ENCODE measurements around the gene NPLOC4. TPM values are rescaled to one million over a fixed set of nuclear protein-coding genes. Genes with fewer than 3 reads are reported as not detected.

Gene NPLOC4
- total RNA-seq, 1 donor from 2014 or later, result 93.3 TPM

- no peak overlapping the region for H3K27ac Mint-ChIP-seq
- H3K27me3 Mint-ChIP-seq (ENCODE audit: low read depth), result no peaks in the 10 kb centered on the region
- no peak overlapping the region for H3K4me3 Mint-ChIP-seq
- no peak for DNase-seq (ENCODE audit: low spot score in 2 of 2, unreplicated experiment in 2 of 2)
- H3K36me3 Mint-ChIP-seq, result no peaks in the 10 kb centered on the region
- TF ChIP-seq, protein P1, sequence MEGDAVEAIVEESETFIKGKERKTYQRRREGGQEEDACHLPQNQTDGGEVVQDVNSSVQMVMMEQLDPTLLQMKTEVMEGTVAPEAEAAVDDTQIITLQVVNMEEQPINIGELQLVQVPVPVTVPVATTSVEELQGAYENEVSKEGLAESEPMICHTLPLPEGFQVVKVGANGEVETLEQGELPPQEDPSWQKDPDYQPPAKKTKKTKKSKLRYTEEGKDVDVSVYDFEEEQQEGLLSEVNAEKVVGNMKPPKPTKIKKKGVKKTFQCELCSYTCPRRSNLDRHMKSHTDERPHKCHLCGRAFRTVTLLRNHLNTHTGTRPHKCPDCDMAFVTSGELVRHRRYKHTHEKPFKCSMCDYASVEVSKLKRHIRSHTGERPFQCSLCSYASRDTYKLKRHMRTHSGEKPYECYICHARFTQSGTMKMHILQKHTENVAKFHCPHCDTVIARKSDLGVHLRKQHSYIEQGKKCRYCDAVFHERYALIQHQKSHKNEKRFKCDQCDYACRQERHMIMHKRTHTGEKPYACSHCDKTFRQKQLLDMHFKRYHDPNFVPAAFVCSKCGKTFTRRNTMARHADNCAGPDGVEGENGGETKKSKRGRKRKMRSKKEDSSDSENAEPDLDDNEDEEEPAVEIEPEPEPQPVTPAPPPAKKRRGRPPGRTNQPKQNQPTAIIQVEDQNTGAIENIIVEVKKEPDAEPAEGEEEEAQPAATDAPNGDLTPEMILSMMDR (IDR thresholded peaks at IDR 0.05; ENCODE audit: unreplicated experiment), result no peak
- H3K9me3 Mint-ChIP-seq, result no peaks in the 10 kb centered on the region
- peaks cover 5% of the 10 kb centered on the region for H3K4me1 Mint-ChIP-seq
Observed at GRCh38 chr17:81647640-81648012, 10.7 kb upstream of the NPLOC4 start.

DNA sequence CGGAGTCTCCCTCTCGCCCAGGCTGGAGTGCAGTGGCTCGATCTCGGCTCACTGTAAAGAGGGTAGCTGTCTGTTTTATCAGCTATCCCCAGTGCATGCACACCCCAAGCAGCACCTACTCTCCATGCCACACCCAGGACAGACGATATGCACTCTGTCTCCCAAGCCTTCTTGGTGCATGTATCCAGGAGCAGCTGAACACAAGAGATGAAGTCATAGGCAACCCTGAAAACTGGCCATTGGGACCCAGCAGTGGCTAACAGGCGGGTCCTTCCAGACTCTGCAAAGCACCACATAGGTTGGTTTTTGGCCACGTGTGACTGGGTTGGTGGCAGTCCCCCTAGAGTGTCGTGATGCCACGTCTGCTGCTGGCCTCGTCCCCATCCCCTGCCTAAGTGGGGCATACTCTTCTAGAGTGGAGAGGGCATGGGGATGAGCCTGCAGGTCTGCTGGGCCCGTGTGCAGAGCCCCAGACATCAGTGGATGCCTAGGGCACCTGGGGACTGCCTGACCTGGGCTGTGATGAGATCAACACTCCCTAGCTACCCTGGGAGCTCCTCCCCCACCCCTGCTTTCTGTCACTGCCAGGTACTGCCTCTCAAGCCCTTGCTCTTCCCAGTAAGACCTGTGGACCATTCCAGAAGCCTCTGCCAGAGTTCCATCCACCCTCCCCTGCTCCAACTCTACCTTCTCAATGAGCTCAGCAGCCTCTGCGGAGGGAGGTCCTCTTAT, 10.1 kb upstream of the NPLOC4 start:
- no peak for DNase-seq (ENCODE audit: low spot score in 2 of 2, unreplicated experiment in 2 of 2)
- TF ChIP-seq, protein P1 (IDR thresholded peaks at IDR 0.05; ENCODE audit: unreplicated experiment), result no peak
- Mint-ChIP-seq H3K27ac (no peak overlapping the region), H3K27me3 (ENCODE audit: low read depth) (no peaks in the 10 kb centered on the region), H3K4me1 (peaks cover 5% of the 10 kb centered on the region), H3K9me3 (no peaks in the 10 kb centered on the region), H3K4me3 (no peak overlapping the region), H3K36me3 (no peaks in the 10 kb centered on the region)

DNA sequence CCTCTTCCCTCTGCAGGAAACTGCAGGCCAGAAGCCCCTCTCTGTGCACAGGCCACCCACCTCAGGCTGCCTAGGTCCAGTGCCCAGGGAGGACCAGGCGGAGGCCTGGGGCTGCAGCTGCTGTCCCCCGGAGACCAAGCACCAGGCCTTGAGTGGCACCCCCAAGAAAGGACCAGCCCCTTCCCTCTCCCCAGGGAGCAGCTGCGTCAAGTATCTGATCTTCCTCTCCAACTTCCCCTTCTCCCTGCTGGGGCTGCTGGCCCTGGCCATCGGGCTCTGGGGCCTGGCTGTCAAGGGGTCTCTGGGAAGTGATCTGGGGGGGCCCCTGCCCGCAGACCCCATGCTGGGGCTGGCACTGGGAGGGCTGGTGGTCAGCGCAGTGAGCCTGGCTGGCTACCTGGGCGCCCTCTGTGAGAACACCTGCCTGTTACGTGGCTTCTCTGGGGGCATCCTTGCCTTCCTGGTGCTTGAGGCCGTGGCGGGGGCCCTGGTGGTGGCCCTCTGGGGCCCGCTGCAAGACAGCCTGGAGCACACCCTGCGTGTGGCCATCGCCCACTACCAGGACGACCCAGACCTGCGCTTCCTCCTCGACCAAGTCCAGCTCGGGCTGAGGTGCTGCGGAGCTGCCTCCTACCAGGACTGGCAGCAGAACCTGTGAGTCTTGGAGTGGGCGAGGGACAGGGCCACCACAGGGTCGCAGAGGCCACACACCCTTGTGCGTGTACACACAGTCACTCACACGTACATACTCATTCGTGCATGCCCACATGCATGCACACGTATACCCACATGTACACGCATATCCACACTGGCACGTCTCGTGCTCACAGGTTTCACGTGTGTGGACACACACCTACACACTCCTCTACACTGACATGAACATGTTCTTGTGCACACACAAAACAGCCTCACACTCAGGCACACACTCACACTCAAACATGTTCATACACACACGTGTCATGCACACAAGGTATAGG, 8.4 kb upstream of the NPLOC4 start:
- no peak for DNase-seq (ENCODE audit: low spot score in 2 of 2, unreplicated experiment in 2 of 2)
- TF ChIP-seq, protein P1 (IDR thresholded peaks at IDR 0.05; ENCODE audit: unreplicated experiment), result no peak

GRCh38 chr17:81644496-81644895, 7.6 kb upstream of the NPLOC4 start:
- peaks cover 2% of the 10 kb centered on the region for H3K36me3 Mint-ChIP-seq
- no peak for DNase-seq (ENCODE audit: low spot score in 2 of 2, unreplicated experiment in 2 of 2)
- no peak overlapping the region for H3K4me3 Mint-ChIP-seq
- H3K27me3 Mint-ChIP-seq (ENCODE audit: low read depth), result no peaks in the 10 kb centered on the region
- TF ChIP-seq, protein P1 (IDR thresholded peaks at IDR 0.05; ENCODE audit: unreplicated experiment), result no peak
- no peaks in the 10 kb centered on the region for H3K9me3 Mint-ChIP-seq
- no peak overlapping the region for H3K27ac Mint-ChIP-seq
- no peaks in the 10 kb centered on the region for H3K4me1 Mint-ChIP-seq

More for the DNA sequence above, 8.4 kb upstream of the NPLOC4 start:
- H3K36me3 Mint-ChIP-seq, result peaks cover 2% of the 10 kb centered on the region
- no peaks in the 10 kb centered on the region for H3K4me1 Mint-ChIP-seq
- H3K27ac Mint-ChIP-seq, result no peak overlapping the region
- H3K27me3 Mint-ChIP-seq (ENCODE audit: low read depth), result no peaks in the 10 kb centered on the region
- no peaks in the 10 kb centered on the region for H3K9me3 Mint-ChIP-seq
- no peak overlapping the region for H3K4me3 Mint-ChIP-seq

GRCh38 chr17:81641825-81642489, 5.0 kb upstream of the NPLOC4 start:
- Mint-ChIP-seq H3K27ac (no peak overlapping the region), H3K36me3 (peaks cover 2% of the 10 kb centered on the region), H3K4me3 (no peak overlapping the region), H3K4me1 (peaks cover 7% of the 10 kb centered on the region), H3K27me3 (ENCODE audit: low read depth) (no peaks in the 10 kb centered on the region), H3K9me3 (no peaks in the 10 kb centered on the region)
- TF ChIP-seq, protein P1 (IDR thresholded peaks at IDR 0.05; ENCODE audit: unreplicated experiment), result no peak
- DNase-seq (ENCODE audit: low spot score in 2 of 2, unreplicated experiment in 2 of 2), result no peak

Data from mesothelial cell of epicardium (in vitro differentiated cells).